Astrocyte of the cerebellum (primary cell): ENCODE data around the gene FDXR.

Experiments
- DNase-seq: peaks from one replicate; pipeline ENCODE4 v3.0.0-alpha.2; 2011; ENCODE audit warnings: low read depth
- H3K4me3 ChIP-seq: 2 replicates; pipeline ENCODE4 v1.5.1; 2011; ENCODE audit warnings: mild to moderate bottlenecking, low read depth, low read length, moderate library complexity
- in situ Hi-C: cut with HindIII; loops from 2 replicates; pipeline ENCODE4 v1.10.0; 2017; ENCODE audit warnings: low sequenced_read_pairs
- TF ChIP-seq, protein P1 (sequence below): IDR thresholded peaks from 2 replicates; pipeline ENCODE4 v1.5.1; 2012; ENCODE audit warnings: low read length, low read depth, moderate library complexity, mild to moderate bottlenecking; ENCODE audit errors: missing control alignments

Gene FDXR, protein sequence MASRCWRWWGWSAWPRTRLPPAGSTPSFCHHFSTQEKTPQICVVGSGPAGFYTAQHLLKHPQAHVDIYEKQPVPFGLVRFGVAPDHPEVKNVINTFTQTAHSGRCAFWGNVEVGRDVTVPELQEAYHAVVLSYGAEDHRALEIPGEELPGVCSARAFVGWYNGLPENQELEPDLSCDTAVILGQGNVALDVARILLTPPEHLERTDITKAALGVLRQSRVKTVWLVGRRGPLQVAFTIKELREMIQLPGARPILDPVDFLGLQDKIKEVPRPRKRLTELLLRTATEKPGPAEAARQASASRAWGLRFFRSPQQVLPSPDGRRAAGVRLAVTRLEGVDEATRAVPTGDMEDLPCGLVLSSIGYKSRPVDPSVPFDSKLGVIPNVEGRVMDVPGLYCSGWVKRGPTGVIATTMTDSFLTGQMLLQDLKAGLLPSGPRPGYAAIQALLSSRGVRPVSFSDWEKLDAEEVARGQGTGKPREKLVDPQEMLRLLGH

DNA sequence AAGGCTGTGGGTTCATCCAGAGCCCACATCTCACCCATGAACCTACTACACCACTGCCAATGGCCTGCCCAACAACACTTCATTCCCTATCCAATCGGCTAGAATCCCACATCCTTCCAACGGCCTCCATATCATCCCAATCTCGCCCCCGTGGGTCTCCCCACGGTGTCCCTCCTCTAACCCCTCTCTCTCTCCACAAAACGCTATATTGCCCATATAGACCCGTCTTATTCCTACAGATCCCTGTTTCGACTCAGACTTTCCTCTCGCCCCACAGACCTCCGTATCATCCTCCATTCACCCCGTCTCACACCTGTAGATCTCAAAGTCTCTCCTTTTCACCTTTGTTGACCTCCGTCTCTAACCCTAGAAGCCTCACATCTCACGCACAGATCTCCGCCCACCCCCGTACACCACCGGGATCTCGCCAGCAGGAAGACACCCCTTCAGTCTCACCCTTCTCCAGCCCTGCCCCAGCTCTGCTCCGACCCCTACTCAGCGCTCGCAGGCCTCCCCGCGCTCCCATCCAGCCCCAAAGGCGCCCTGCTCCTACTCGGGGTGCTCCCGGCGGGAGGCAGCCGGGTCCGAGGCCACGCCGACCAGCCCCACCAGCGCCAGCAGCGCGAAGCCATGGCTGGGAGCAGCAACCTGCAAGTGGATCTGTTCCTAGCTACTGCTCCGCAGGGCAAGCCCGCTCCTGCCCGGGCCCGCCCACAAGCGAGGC, at the start of gene FDXR:
Gene FDXR (minus strand): TSS at position 682 of the 724 bp plus-strand sequence. CDS start 50 bp downstream, at position 632.
- DNase-seq, result no peak
- in situ Hi-C loops, result no loop called here
- TF ChIP-seq, protein P1, sequence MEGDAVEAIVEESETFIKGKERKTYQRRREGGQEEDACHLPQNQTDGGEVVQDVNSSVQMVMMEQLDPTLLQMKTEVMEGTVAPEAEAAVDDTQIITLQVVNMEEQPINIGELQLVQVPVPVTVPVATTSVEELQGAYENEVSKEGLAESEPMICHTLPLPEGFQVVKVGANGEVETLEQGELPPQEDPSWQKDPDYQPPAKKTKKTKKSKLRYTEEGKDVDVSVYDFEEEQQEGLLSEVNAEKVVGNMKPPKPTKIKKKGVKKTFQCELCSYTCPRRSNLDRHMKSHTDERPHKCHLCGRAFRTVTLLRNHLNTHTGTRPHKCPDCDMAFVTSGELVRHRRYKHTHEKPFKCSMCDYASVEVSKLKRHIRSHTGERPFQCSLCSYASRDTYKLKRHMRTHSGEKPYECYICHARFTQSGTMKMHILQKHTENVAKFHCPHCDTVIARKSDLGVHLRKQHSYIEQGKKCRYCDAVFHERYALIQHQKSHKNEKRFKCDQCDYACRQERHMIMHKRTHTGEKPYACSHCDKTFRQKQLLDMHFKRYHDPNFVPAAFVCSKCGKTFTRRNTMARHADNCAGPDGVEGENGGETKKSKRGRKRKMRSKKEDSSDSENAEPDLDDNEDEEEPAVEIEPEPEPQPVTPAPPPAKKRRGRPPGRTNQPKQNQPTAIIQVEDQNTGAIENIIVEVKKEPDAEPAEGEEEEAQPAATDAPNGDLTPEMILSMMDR, result no peak
- peak within 1 kb of the TSS; percentile 75 for H3K4me3 ChIP-seq

DNA sequence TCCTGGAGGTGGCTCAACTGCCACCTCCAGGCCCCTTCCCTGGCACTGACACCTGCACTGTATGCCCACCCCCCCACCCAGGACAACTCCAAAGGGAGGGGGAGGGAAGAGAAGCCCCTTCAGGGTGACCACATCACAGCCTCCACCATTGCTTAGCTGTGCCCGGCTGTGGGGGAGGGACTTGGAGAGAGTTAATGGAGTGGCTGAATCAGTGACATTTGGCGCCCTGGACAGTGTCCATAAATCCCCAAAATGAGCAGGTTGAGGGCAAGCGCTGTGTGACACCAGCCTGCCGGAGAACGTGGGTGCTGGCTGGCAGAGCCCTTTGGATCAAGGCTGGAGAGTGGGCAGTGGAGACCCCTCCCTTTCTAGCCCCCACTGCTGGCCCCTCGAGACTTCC, 49.4 kb upstream of the FDXR start:
- in situ Hi-C loops, result no loop called here
- DNase-seq, result no peak
- no peak overlapping the region for H3K4me3 ChIP-seq
- TF ChIP-seq, protein P1, result no peak

DNA sequence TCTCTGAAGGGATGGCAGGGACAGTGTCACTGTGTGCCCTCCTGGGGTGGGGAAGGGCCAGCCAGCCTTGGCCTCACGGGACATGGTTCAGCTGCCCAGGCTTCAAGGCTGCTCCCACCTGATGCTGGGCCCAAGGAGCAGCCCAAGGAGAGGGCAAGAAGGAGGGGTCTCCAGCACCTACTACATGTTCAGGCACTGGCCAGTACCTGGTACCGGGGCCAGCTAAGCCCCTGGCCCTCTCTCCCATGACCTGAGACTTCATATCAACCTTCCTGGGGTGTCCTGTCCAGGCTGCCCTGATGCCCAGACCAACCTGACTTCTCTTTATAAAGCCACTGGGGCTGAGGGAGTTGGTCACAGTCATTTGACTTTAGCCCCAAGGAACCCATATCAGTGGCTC, 49.0 kb upstream of the FDXR start:
- in situ Hi-C loops, result no loop called here
- TF ChIP-seq, protein P1, result no peak
- H3K4me3 ChIP-seq, result no peak overlapping the region
- DNase-seq, result no peak

DNA sequence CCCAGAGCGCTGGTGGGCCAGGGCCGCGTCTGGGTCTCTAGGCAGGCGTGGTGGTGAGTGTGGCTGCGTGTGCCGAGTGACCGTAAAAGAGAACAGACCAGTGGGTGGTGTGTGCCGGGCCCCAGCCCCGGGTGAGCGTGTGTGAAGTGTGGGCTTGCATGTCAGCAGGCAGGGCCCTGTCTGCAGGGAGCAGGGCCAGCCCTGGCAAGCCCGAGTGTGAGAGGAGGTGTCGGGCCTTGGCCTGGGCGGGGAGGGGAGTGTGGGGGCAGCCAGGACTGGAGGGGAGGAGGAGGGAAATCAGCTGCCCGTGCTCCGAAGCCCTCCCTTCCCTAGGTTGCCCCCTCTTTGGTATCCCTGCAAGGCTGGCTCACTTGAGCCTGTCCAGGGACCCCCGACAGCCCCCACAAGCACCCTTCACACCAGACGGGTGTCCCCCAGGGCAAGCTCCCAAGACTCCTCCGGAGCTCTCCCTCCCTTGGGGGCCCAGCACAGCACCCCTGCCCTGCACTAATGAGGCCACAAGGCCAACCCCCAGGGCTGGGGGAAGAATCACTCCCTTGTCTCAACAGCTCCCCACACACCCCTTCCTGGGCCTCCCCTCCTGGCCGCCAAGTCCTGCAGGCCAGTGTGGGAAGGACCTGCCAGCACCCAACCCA, 48.4 kb upstream of the FDXR start:
- in situ Hi-C loops, result no loop called here
- no peak overlapping the region for H3K4me3 ChIP-seq
- TF ChIP-seq, protein P1, result no peak

GRCh38 chr17:74920642-74921025, 47.8 kb upstream of the FDXR start:
- DNase-seq, result no peak
- TF ChIP-seq, protein P1, result no peak
- no peak overlapping the region for H3K4me3 ChIP-seq
- in situ Hi-C loops, result no loop called here

More for the DNA sequence above, 48.4 kb upstream of the FDXR start:
- no peak for DNase-seq

GRCh38 chr17:74920306-74920620, 47.5 kb upstream of the FDXR start:
- in situ Hi-C loops, result no loop called here

More at GRCh38 chr17:74920306-74920620, 47.5 kb upstream of the FDXR start:
- no peak for DNase-seq
- H3K4me3 ChIP-seq, result no peak overlapping the region
- TF ChIP-seq, protein P1, result no peak
